Measurements from ENCODE around the gene ENTHD1. TPM values are rescaled to one million over a fixed set of nuclear protein-coding genes. Genes with fewer than 3 reads are reported as not detected.

The ENTHD1 gene, protein sequence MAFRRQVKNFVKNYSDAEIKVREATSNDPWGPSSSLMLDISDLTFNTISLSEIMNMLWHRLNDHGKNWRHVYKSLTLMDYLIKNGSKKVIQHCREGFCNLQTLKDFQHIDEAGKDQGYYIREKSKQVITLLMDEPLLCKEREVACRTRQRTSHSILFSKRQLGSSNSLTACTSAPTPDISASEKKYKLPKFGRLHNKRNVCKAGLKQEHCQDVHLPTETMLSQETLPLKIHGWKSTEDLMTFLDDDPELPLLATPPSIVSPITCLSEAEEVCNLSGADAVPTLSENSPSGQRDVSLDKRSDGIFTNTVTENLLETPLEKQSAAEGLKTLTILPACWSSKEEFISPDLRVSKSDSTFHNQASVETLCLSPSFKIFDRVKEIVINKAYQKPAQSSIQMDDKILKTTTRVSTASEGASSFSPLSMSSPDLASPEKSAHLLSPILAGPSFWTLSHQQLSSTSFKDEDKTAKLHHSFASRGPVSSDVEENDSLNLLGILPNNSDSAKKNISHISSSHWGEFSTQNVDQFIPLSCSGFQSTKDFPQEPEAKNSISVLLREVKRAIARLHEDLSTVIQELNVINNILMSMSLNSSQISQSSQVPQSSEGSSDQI
- not detected for total RNA-seq

- no peak for DNase-seq (ENCODE audit: low spot score in 2 of 2)
- H3K9me3 ChIP-seq, result no peaks in the 10 kb centered on the region
These were observed at the start of gene ENTHD1 for GRCh38 chr22:39893526-39893925. Gene ENTHD1, minus strand, starts transcription at chr22:39893760. Its CDS starts 6,012 bp downstream, at chr22:39887748.

DNA sequence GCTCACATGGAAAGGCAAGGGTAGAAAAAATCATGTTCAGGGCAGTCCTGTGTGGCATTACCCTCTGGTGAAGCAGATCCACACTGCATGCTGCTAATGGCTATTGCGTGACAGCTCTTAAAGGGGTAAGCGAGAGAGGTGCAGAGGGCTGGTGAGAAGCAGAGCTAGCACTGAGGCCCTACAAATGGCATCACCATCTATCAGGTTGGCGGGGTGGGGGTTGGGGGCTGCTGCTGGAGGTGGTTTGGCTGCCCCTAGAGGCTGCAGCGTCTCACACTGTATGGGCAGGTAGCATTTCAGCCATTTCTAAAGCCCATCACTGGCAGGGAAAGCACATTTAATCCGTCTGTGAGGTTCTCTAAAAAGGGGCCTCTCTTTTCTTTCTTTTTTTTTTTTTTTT is 49.8 kb upstream of the ENTHD1 start:
- H3K4me3 ChIP-seq, result no peak overlapping the region
- H3K9me3 ChIP-seq, result no peaks in the 10 kb centered on the region
- H3K27ac ChIP-seq, result no peak overlapping the region
- peaks cover 5% of the 10 kb centered on the region for H3K27me3 ChIP-seq
- TF ChIP-seq POLR2A (IDR thresholded peaks at IDR 0.05) (no peak), POLR2AphosphoS5 (IDR thresholded peaks at IDR 0.05) (no peak), EP300 (IDR thresholded peaks at IDR 0.05) (no peak)
- TF ChIP-seq, protein P1, sequence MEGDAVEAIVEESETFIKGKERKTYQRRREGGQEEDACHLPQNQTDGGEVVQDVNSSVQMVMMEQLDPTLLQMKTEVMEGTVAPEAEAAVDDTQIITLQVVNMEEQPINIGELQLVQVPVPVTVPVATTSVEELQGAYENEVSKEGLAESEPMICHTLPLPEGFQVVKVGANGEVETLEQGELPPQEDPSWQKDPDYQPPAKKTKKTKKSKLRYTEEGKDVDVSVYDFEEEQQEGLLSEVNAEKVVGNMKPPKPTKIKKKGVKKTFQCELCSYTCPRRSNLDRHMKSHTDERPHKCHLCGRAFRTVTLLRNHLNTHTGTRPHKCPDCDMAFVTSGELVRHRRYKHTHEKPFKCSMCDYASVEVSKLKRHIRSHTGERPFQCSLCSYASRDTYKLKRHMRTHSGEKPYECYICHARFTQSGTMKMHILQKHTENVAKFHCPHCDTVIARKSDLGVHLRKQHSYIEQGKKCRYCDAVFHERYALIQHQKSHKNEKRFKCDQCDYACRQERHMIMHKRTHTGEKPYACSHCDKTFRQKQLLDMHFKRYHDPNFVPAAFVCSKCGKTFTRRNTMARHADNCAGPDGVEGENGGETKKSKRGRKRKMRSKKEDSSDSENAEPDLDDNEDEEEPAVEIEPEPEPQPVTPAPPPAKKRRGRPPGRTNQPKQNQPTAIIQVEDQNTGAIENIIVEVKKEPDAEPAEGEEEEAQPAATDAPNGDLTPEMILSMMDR (IDR thresholded peaks at IDR 0.05), result no peak
- WGBS, result 71% methylated on average over 5 of the region's 5 CpGs
- H3K4me1 ChIP-seq, result no peaks in the 10 kb centered on the region
- no peak for DNase-seq (ENCODE audit: low spot score in 2 of 2)
- H3K36me3 ChIP-seq, result no peaks in the 10 kb centered on the region

More at GRCh38 chr22:39893526-39893925, at the start of gene ENTHD1:
- TF ChIP-seq POLR2AphosphoS5 (IDR thresholded peaks at IDR 0.05), result no peak
- TF ChIP-seq, protein P1 (IDR thresholded peaks at IDR 0.05), result no peak
- TF ChIP-seq POLR2A (IDR thresholded peaks at IDR 0.05), result no peak
- no peak for TF ChIP-seq EP300 (IDR thresholded peaks at IDR 0.05)
- no peaks in the 10 kb centered on the region for H3K36me3 ChIP-seq
- 88% methylated on average over 15 of the region's 20 CpGs for WGBS
- no peak within 1 kb of the TSS for H3K4me3 ChIP-seq
- no peak within 1 kb of the TSS for H3K27ac ChIP-seq
- H3K4me1 ChIP-seq, result no peaks in the 10 kb centered on the region
- H3K27me3 ChIP-seq, result peaks cover 3% of the 10 kb centered on the region

DNA sequence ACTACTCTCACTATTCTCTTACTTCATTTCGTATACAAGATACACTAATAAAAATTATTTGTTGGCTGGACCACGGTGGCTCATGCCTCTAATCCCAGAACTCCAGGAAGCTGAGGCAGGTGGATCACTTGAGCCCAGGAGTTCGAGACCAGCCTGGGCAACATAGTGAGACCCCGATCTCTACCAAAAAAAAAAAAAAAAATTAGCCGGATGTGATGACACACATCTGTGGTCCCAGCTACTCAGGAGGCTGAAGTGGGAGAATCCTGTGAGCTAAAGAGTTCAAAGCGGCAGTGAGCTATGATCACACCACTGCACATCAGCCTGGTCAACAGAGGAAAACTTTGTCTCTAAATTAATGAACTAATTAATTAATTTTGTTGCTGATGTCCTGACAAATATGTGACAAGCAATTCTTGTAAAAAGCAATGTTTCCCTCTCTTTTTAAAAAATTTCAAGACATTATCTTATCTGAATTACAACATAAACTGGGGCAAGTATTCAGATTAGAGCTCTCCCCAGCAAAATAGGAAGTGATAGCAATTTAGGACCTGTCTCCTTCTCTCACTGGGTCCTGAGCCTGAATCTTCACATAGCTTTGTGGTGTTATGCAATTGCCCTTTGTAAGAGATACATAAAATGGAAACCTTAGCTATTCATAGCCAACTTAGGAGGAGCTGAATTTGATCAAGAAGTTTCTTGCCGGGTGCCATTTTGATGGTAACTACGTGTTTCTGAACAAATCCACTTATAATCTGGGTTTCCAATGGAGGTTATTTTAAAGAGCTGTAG is 49.1 kb upstream of the ENTHD1 start:
- Histone ChIP-seq H3K4me3 (no peak overlapping the region), H3K36me3 (no peaks in the 10 kb centered on the region), H3K4me1 (no peaks in the 10 kb centered on the region), H3K27ac (no peak overlapping the region), H3K27me3 (peaks cover 6% of the 10 kb centered on the region), H3K9me3 (no peaks in the 10 kb centered on the region)
- no peak for DNase-seq (ENCODE audit: low spot score in 2 of 2)
- 85% methylated on average over 8 of the region's 8 CpGs for WGBS
- no peak for TF ChIP-seq EP300 (IDR thresholded peaks at IDR 0.05)
- no peak for TF ChIP-seq POLR2AphosphoS5 (IDR thresholded peaks at IDR 0.05)
- no peak for TF ChIP-seq POLR2A (IDR thresholded peaks at IDR 0.05)
- TF ChIP-seq, protein P1 (IDR thresholded peaks at IDR 0.05), result no peak

DNA sequence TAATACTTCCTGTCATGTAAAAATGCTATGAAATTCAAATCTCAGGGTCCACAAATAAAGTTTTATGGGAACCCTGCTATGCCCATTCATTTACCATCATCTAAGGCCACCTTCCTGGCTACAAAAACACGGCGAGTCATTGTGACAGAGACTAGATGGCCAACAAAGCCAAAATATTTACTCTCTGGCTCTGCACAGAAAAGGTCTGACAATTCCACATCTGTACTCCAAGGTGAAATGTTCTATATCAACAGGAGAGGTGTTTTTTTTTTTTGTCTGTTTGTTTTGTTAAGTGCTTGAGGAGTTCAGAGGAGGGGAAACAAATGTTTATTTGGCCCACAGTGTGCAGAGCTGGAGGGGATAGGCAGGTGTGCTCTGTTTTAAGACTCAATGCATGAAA is 48.0 kb upstream of the ENTHD1 start:
- H3K4me1 ChIP-seq, result no peaks in the 10 kb centered on the region
- WGBS, result 78% methylated on average over 2 of the region's 2 CpGs
- no peak overlapping the region for H3K4me3 ChIP-seq
- no peak for DNase-seq (ENCODE audit: low spot score in 2 of 2)
- TF ChIP-seq, protein P1 (IDR thresholded peaks at IDR 0.05), result no peak
- TF ChIP-seq POLR2AphosphoS5 (IDR thresholded peaks at IDR 0.05), result no peak
- TF ChIP-seq POLR2A (IDR thresholded peaks at IDR 0.05), result no peak
- TF ChIP-seq EP300 (IDR thresholded peaks at IDR 0.05), result no peak
- H3K27me3 ChIP-seq, result peaks cover 9% of the 10 kb centered on the region
- H3K36me3 ChIP-seq, result no peaks in the 10 kb centered on the region
- no peak overlapping the region for H3K27ac ChIP-seq
- H3K9me3 ChIP-seq, result no peaks in the 10 kb centered on the region

All from suprapubic skin (tissue), 4 donors.